NT2/D1 (cell line): Measurements from ENCODE around the gene SEL1L3.

Source experiments
- YY1 ChIP-seq: IDR thresholded peaks from 2 replicates; pipeline ENCODE4 v1.6.1; 2011; ENCODE audit not compliant: insufficient read length, insufficient read depth
- ZNF274 ChIP-seq: IDR thresholded peaks from 2 replicates; pipeline ENCODE4 v1.6.1; 2011; ENCODE audit warnings: mild to moderate bottlenecking, low read depth, low read length

GRCh38 chr4:25823632-25824031, 39.2 kb downstream of the SEL1L3 start:
- no peak for TF ChIP-seq ZNF274
- no peak for TF ChIP-seq YY1
